Smooth muscle cell of the pulmonary artery (primary cell): ENCODE measurements around the gene EDC4. TPM values are rescaled to one million over a fixed set of nuclear protein-coding genes. Genes with fewer than 3 reads are reported as not detected.

Experiments used
- total RNA-seq: library from RNA; depleted of rRNA; stranded (reverse); fragments of >200 nt; gene quantifications from 2 replicates; pipeline ENCODE4 v1.2.3, GENCODE V29; 2014

Gene EDC4
- total RNA-seq = 61.3 and 82.1 TPM in 2 replicates

GRCh38 chr16:67872631-67873434, at the start of gene EDC4:
Gene EDC4 (plus strand): TSS chr16:67873052. CDS start chr16:67873262, 210 bp downstream.

GRCh38 chr16:67841816-67842508, 30.9 kb upstream of the EDC4 start, which contains the start of gene THAP11:
Gene THAP11 (plus strand): TSS chr16:67842320. CDS start chr16:67842555, 235 bp downstream.

GRCh38 chr16:67846320-67847063, 26.4 kb upstream of the EDC4 start, which contains the start of gene NUTF2:
Gene NUTF2 (plus strand): TSS chr16:67846933. CDS start chr16:67865131, 18,198 bp downstream.

GRCh38 chr16:67847064-67847861, 25.6 kb upstream of the EDC4 start, which contains the start of gene CENPT:
Gene CENPT (minus strand): TSS chr16:67847693. CDS start chr16:67833859, 13,834 bp downstream.

GRCh38 chr16:67884684-67885083, 11.8 kb downstream of the EDC4 start, which contains the start of gene NRN1L:
Gene NRN1L (plus strand): TSS chr16:67884885. CDS start chr16:67884904, 19 bp downstream.

GRCh38 chr16:67892899-67893742, 20.3 kb downstream of the EDC4 start, which contains the start of gene PSKH1:
Gene PSKH1 (plus strand): TSS chr16:67893254. CDS start chr16:67908750, 15,496 bp downstream.

Other genes with a start within 250 kb of the EDC4 start
- gene CARMIL2, start 227.9 kb upstream of the EDC4 start, total RNA-seq = 0.52 and 0.83 TPM in 2 replicates
- gene ACD, start 212.8 kb upstream of the EDC4 start, total RNA-seq = 11.0 and 13.1 TPM in 2 replicates
- gene PARD6A, start 212.1 kb upstream of the EDC4 start, total RNA-seq = 2.2 and 3.0 TPM in 2 replicates
- gene ENKD1, start 206.3 kb upstream of the EDC4 start, total RNA-seq = 14.1 and 18.5 TPM in 2 replicates
- 2.7 and 3.3 TPM in 2 replicates for gene C16orf86, start 206.2 kb upstream of the EDC4 start, total RNA-seq
- 14.9 and 19.5 TPM in 2 replicates for gene GFOD2, start 153.7 kb upstream of the EDC4 start, total RNA-seq
- 7.8 and 7.9 TPM in 2 replicates for gene RANBP10, start 66.5 kb upstream of the EDC4 start, total RNA-seq
- gene TSNAXIP1, start 66.2 kb upstream of the EDC4 start, total RNA-seq = 0.78 and 1.0 TPM in 2 replicates
- gene THAP11, start 30.7 kb upstream of the EDC4 start, total RNA-seq = 41.7 and 43.2 TPM in 2 replicates
- 119 and 132 TPM in 2 replicates for gene NUTF2, start 26.1 kb upstream of the EDC4 start, total RNA-seq
- 23.2 and 28.0 TPM in 2 replicates for gene CENPT, start 25.4 kb upstream of the EDC4 start, total RNA-seq
- gene NRN1L, start 11.8 kb downstream of the EDC4 start, total RNA-seq = not detected in 2 replicates
- 29.5 and 36.0 TPM in 2 replicates for gene PSKH1, start 20.2 kb downstream of the EDC4 start, total RNA-seq
- gene CTRL, start 58.8 kb downstream of the EDC4 start, total RNA-seq = 0.30 and 0.85 TPM in 2 replicates
- 31.5 and 33.7 TPM in 2 replicates for gene PSMB10, start 63.8 kb downstream of the EDC4 start, total RNA-seq
- 11.8 and 12.6 TPM in 2 replicates for gene LCAT, start 71.1 kb downstream of the EDC4 start, total RNA-seq
- 152 and 170 TPM in 2 replicates for gene SLC12A4, start 95.6 kb downstream of the EDC4 start, total RNA-seq
- not detected in 2 replicates for gene DPEP3, start 107.4 kb downstream of the EDC4 start, total RNA-seq
- gene DPEP2, start 126.4 kb downstream of the EDC4 start, total RNA-seq = not detected in 2 replicates
- not detected in 2 replicates for gene DPEP2NB, start 142.9 kb downstream of the EDC4 start, total RNA-seq
- gene DDX28, start 150.2 kb downstream of the EDC4 start, total RNA-seq = 7.0 and 8.9 TPM in 2 replicates
- 15.8 and 18.9 TPM in 2 replicates for gene DUS2, start 150.2 kb downstream of the EDC4 start, total RNA-seq
- gene NFATC3, start 212.3 kb downstream of the EDC4 start, total RNA-seq = 17.7 and 18.5 TPM in 2 replicates